ENCODE data around the gene PDGFRB. TPM values are rescaled to one million over a fixed set of nuclear protein-coding genes. Genes with fewer than 3 reads are reported as not detected.

PDGFRB gene
- total RNA-seq, 2 donors from 2014 or later, result 24.1 to 34.2 TPM

DNA sequence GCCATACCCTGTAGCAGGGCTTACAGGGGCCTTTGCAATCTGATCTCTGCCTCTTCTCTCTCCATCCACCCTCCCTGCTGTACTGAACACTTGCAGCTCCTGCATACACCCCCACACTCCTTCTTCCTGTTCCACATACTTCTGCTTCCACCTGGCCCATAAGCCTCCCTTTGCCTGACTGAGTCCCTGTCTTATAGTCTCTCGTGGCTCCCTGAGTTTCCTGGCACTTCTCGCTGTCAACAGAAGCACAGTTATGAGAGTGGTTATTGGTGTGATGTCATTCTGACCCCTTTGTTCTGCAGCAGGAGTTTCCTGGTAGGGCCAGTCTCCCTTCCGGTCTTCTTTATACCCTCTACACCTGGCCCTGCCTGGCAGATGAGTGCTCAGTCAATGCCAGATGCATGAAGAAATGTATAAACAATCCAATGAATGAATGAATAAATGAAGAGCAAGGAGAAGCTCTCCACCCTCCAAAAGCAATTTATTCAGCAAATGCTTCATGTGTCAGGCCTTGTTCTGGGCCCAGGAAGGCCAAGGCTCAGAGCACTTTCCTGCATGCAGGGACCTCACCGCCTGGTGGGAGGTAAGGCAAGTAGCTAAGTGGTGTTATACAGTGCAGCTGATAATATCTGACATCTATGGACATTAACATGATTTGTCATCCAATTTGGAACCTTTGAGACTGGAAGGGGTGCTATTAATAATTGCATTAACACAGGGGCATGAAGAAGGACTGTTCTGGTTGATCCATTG is 48.8 kb downstream of the PDGFRB start:
- no peak for DNase-seq
- no peaks in the 10 kb centered on the region for H3K36me3 ChIP-seq (replicated peaks in 1 of 2; ENCODE audit: insufficient read depth in 1 of 2, low read depth in 2 of 2)
- no peak for TF ChIP-seq POLR2A (IDR thresholded peaks at IDR 0.05)
- TF ChIP-seq, protein P1, sequence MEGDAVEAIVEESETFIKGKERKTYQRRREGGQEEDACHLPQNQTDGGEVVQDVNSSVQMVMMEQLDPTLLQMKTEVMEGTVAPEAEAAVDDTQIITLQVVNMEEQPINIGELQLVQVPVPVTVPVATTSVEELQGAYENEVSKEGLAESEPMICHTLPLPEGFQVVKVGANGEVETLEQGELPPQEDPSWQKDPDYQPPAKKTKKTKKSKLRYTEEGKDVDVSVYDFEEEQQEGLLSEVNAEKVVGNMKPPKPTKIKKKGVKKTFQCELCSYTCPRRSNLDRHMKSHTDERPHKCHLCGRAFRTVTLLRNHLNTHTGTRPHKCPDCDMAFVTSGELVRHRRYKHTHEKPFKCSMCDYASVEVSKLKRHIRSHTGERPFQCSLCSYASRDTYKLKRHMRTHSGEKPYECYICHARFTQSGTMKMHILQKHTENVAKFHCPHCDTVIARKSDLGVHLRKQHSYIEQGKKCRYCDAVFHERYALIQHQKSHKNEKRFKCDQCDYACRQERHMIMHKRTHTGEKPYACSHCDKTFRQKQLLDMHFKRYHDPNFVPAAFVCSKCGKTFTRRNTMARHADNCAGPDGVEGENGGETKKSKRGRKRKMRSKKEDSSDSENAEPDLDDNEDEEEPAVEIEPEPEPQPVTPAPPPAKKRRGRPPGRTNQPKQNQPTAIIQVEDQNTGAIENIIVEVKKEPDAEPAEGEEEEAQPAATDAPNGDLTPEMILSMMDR (IDR thresholded peaks at IDR 0.05), result no peak
- H3K27ac ChIP-seq, result no peak overlapping the region
- no peak overlapping the region for H3K4me3 ChIP-seq
- 78 to 84% methylated on average over 4 of the region's 4 CpGs for WGBS, 2 donors
- intact Hi-C loops (cut with DNase I), result no loop called here
- no peaks in the 10 kb centered on the region for H3K27me3 ChIP-seq
- no peaks in the 10 kb centered on the region for H3K9me3 ChIP-seq
- no peaks in the 10 kb centered on the region for H3K4me1 ChIP-seq
- no peak for ATAC-seq

DNA sequence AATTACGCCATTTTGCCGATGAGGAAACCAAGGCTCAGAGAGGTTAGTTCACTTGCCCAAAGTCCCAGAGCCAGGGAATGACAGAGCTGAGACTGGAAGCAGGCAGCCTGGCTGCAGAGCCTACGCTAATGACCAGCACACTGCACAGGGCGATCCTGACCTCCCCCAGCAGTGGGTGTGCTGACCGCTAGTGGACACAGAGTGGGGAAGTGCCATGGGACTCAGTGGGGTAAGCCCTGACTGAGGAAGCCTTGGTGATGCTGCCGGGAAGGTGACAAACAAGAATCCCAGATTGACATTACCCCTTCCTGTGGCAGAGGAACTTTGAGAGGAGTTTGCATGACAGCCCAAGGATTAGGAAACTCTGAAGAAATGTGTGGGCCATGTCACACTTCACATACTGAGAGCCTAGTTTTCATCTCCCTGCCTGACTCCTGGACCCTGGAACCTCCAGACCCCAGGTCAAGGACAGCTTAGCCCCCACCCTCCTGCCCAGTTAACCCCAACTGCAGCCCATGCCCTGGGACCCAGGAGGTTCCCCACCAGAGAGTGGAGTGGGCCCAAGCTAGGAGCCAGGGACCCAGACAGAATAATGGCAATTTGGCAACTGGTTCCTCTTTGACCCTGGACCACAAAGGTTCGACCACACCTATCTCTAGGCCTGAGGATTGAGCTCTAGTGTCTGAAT is 49.6 kb downstream of the PDGFRB start:
- intact Hi-C loops (cut with DNase I), result no loop called here
- ATAC-seq, result no peak

DNA sequence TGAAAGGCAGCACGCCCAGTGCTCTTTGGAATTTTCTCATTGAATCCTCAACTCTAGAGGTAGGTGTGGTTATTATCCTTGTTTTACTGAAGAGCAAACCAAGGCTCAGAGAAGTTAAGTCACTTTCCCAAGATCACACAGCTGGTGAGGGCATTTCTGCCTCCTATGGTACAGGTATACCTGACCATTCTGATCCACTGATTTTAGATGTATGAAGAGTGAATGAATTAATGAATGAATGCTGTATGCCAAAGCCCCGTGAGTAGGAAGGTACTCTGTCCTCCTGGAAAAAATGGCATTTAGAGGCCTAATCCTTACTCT is 51.1 kb downstream of the PDGFRB start:
- Histone ChIP-seq H3K4me1 (no peaks in the 10 kb centered on the region), H3K27ac (no peak overlapping the region), H3K9me3 (no peaks in the 10 kb centered on the region), H3K36me3 (replicated peaks in 1 of 2; ENCODE audit: insufficient read depth in 1 of 2, low read depth in 2 of 2) (no peaks in the 10 kb centered on the region), H3K4me3 (no peak overlapping the region), H3K27me3 (no peaks in the 10 kb centered on the region)
- WGBS, 2 donors, result 85 to 88% methylated on average over 2 of the region's 2 CpGs
- no peak for ATAC-seq
- DNase-seq, result no peak
- no peak for TF ChIP-seq POLR2A (IDR thresholded peaks at IDR 0.05)
- TF ChIP-seq, protein P1 (IDR thresholded peaks at IDR 0.05), result no peak
- intact Hi-C loops (cut with DNase I), result no loop called here

More for the DNA sequence above, 49.6 kb downstream of the PDGFRB start:
- Histone ChIP-seq H3K4me3 (no peak overlapping the region), H3K27me3 (no peaks in the 10 kb centered on the region), H3K9me3 (no peaks in the 10 kb centered on the region), H3K4me1 (no peaks in the 10 kb centered on the region), H3K27ac (no peak overlapping the region), H3K36me3 (replicated peaks in 1 of 2; ENCODE audit: insufficient read depth in 1 of 2, low read depth in 2 of 2) (no peaks in the 10 kb centered on the region)
- 88 to 90% methylated on average over 7 of the region's 7 CpGs for WGBS, 2 donors
- TF ChIP-seq, protein P1 (IDR thresholded peaks at IDR 0.05), result no peak
- no peak for TF ChIP-seq POLR2A (IDR thresholded peaks at IDR 0.05)
- peak in 1 of 4 donors; percentile 32 for DNase-seq

DNA sequence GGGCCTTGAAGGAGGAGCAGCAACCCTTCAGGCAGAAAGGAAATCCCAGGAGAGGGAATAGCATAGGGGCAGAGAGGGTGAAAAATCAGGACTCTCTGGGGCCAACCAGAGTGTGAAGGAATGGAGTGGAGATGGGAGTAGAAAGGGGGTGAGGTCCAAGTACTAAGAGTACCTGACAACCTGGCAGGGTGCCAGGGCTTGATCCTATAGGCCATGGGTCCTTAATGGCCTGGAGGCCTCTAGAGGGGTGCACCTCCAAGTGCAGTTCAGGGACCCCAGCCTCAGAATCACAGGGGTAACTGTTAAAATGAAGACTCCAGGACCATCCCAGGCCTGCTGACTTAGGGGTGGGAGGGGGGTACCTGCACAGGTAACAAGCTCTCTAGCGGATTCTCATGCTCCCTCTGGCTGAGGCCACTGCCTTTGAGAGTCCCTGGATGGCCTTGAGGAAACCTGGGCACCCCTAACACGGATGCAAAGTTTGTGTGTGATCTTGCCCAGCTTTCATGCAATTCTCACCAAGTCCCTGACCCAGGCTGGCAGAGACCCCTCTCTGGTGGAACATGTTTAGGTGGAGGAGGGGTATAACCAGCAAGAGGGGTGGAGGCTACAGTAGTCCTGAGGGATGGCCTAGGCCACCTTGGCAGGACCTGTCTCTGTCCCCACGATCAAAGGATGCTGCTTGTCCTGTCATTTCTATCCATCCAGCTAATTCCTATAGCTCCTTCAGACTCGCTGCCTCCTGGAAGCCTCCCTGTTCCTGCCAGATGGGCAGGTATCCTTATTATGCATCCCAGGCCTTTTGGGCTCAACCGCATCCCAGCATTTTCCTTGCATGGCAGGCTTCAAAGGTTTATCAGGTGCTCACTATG is 51.7 kb downstream of the PDGFRB start:
- H3K4me3 ChIP-seq, result no peak overlapping the region
- no peaks in the 10 kb centered on the region for H3K27me3 ChIP-seq
- no peaks in the 10 kb centered on the region for H3K9me3 ChIP-seq
- no peak for ATAC-seq
- no peaks in the 10 kb centered on the region for H3K4me1 ChIP-seq
- DNase-seq, result no peak
- no peak for TF ChIP-seq POLR2A (IDR thresholded peaks at IDR 0.05)
- 80 to 96% methylated on average over 3 to 5 of the region's 5 CpGs for WGBS, 2 donors
- no peaks in the 10 kb centered on the region for H3K36me3 ChIP-seq (replicated peaks in 1 of 2; ENCODE audit: insufficient read depth in 1 of 2, low read depth in 2 of 2)
- no peak overlapping the region for H3K27ac ChIP-seq
- intact Hi-C loops (cut with DNase I), result no loop called here

DNA sequence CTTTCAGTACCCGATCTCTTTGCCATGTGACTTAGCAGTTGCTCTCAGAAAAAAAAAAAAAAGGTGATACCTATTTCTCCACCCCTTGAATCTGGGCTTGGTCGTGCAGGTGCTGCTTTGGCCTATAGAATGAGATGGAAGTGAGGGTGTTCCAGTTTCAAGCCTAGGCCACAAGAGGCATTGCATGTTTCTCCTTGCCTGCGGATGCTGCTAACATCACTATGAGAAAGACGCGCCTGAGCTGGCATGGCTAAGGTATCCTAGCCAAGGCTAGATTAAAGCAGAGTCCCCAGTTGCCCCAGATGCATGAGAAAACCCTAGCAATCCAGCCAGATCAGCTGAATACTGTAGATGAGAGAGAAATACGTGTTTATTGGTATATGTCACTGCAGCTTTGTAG is 54.6 kb downstream of the PDGFRB start:
- DNase-seq (no peak), ATAC-seq (no peak)
- Histone ChIP-seq H3K4me3 (no peak overlapping the region), H3K27me3 (no peaks in the 10 kb centered on the region), H3K27ac (no peak overlapping the region), H3K9me3 (no peaks in the 10 kb centered on the region), H3K36me3 (replicated peaks in 1 of 2; ENCODE audit: insufficient read depth in 1 of 2, low read depth in 2 of 2) (no peaks in the 10 kb centered on the region), H3K4me1 (no peaks in the 10 kb centered on the region)
- TF ChIP-seq POLR2A (IDR thresholded peaks at IDR 0.05), result no peak
- TF ChIP-seq, protein P1 (IDR thresholded peaks at IDR 0.05), result no peak
- WGBS, 2 donors, result 76% methylated on average over 6 of the region's 6 CpGs
- intact Hi-C loops (cut with DNase I), result no loop called here

Measured in body of pancreas (tissue), 4 donors.